ENCODE results near the gene FCRL4.

The FCRL4 gene

GRCh38 chr1:157597959-157598667, at the start of gene FCRL4:
TSS of gene FCRL4 (minus strand) at chr1:157598085. CDS start at chr1:157597944, 141 bp downstream.
- no peak for DNase-seq (ENCODE audit: low spot score)

GRCh38 chr1:157646144-157646543, 48.3 kb upstream of the FCRL4 start:
- DNase-seq (ENCODE audit: low spot score), result no peak

GRCh38 chr1:157641177-157641576, 43.3 kb upstream of the FCRL4 start:
- no peak for DNase-seq (ENCODE audit: low spot score)

- DNase-seq (ENCODE audit: low spot score), result no peak
These were observed 41.9 kb upstream of the FCRL4 start for GRCh38 chr1:157639800-157640199.

- DNase-seq (ENCODE audit: low spot score), result no peak
These were observed 30.9 kb upstream of the FCRL4 start for GRCh38 chr1:157628773-157629172.

- DNase-seq (ENCODE audit: low spot score), result no peak
These were observed 28.2 kb upstream of the FCRL4 start for GRCh38 chr1:157626099-157626498.

- no peak for DNase-seq (ENCODE audit: low spot score)
These were observed 26.6 kb upstream of the FCRL4 start for GRCh38 chr1:157624471-157624870.

- DNase-seq (ENCODE audit: low spot score), result no peak
These were observed 24.6 kb upstream of the FCRL4 start for GRCh38 chr1:157622471-157622870.

- DNase-seq (ENCODE audit: low spot score), result no peak
These were observed 20.3 kb upstream of the FCRL4 start for GRCh38 chr1:157618190-157618589.

GRCh38 chr1:157600236-157600635, 2.4 kb upstream of the FCRL4 start:
- no peak for DNase-seq (ENCODE audit: low spot score)

GRCh38 chr1:157596384-157596783, 1.5 kb downstream of the FCRL4 start:
- DNase-seq (ENCODE audit: low spot score), result no peak

- DNase-seq (ENCODE audit: low spot score), result no peak
These were observed 2.5 kb downstream of the FCRL4 start for GRCh38 chr1:157595356-157595755.

GRCh38 chr1:157585984-157586383, 11.9 kb downstream of the FCRL4 start:
- DNase-seq (ENCODE audit: low spot score), result no peak

GRCh38 chr1:157584503-157584902, 13.4 kb downstream of the FCRL4 start:
- DNase-seq (ENCODE audit: low spot score), result no peak

- DNase-seq (ENCODE audit: low spot score), result no peak
These were observed 17.1 kb downstream of the FCRL4 start for GRCh38 chr1:157580828-157581210.

- peak; percentile 68 for DNase-seq (ENCODE audit: low spot score)
These were observed 17.6 kb downstream of the FCRL4 start for GRCh38 chr1:157580179-157580827.

GRCh38 chr1:157577420-157577819, 20.5 kb downstream of the FCRL4 start:
- DNase-seq (ENCODE audit: low spot score), result no peak

- no peak for DNase-seq (ENCODE audit: low spot score)
These were observed 22.1 kb downstream of the FCRL4 start for GRCh38 chr1:157575744-157576143.

GRCh38 chr1:157574836-157575235, 23.0 kb downstream of the FCRL4 start:
- DNase-seq (ENCODE audit: low spot score), result no peak

GRCh38 chr1:157566484-157567300, 31.2 kb downstream of the FCRL4 start:
- DNase-seq (ENCODE audit: low spot score), result no peak

- no peak for DNase-seq (ENCODE audit: low spot score)
These were observed 35.4 kb downstream of the FCRL4 start for GRCh38 chr1:157562515-157562914.

- no peak for DNase-seq (ENCODE audit: low spot score)
These were observed 39.8 kb downstream of the FCRL4 start for GRCh38 chr1:157558119-157558518.

Measured in COLO829 (cell line).